SKM-1 treated with dmso at 0.1 percent for 144 hours (cell line): ENCODE data around the gene GRK2.
"Not testable (repeated sequence)": the region's sequence is repeated elsewhere in the genome, so short reads cannot be mapped to it uniquely, and the experiment has no call there.

Experiments
- DNase-seq: peaks from one replicate; lab custom pipeline; 2025; ENCODE audit not compliant: unreplicated experiment; lab: John Stamatoyannopoulos, UW

The GRK2 gene

GRCh38 chr11:67311051-67311555 is 44.8 kb downstream of the GRK2 start:
- DNase-seq = no peak

- no peak for DNase-seq
These were observed 45.3 kb downstream of the GRK2 start for GRCh38 chr11:67311556-67312082.

- peak; percentile 66 for DNase-seq
These were observed 46.1 kb downstream of the GRK2 start for GRCh38 chr11:67312187-67313021.

- DNase-seq = no peak
These were observed 47.0 kb downstream of the GRK2 start for GRCh38 chr11:67313125-67313890.

DNA sequence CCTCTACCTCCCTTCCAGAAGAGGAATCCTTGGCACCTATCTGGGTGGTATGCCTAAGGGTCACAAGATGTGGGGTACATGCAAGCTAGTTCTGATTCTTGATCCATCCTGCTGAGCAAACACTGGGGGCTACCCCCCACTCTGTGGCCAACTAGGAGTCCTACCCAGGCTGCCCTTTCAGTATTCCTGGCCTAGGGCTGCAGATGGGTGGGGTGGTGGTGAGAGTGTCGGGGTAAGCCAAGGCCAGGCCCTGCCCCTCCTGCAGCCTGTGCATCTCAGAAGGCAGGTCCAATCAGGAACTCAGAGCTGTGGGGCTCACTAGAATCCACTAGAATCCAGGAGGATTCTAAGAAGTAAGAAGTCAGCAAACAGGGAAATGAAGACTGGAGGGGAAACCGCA is 47.9 kb downstream of the GRK2 start:
- DNase-seq = no peak

GRCh38 chr11:67315325-67315909 is 49.1 kb downstream of the GRK2 start:
- DNase-seq = no peak

DNA sequence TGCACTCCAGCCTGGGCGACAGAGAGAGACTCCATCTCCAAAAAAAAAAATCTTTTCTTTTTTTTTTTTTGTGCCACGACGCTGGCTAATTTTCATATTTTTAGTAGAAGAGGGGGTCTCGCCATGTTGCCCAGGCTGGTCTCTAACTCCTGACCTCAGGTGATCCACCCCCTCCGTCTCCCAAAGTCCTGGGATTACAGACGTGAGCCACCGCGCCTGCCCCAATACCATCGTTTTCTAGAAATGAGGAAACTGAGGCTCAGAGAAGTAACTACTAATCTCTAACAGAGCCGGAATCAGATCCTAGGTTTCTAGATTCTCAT is 50.6 kb downstream of the GRK2 start:
- no peak for DNase-seq

GRCh38 chr11:67317205-67317887 is 51.1 kb downstream of the GRK2 start:
- DNase-seq = peak; percentile 90

DNA sequence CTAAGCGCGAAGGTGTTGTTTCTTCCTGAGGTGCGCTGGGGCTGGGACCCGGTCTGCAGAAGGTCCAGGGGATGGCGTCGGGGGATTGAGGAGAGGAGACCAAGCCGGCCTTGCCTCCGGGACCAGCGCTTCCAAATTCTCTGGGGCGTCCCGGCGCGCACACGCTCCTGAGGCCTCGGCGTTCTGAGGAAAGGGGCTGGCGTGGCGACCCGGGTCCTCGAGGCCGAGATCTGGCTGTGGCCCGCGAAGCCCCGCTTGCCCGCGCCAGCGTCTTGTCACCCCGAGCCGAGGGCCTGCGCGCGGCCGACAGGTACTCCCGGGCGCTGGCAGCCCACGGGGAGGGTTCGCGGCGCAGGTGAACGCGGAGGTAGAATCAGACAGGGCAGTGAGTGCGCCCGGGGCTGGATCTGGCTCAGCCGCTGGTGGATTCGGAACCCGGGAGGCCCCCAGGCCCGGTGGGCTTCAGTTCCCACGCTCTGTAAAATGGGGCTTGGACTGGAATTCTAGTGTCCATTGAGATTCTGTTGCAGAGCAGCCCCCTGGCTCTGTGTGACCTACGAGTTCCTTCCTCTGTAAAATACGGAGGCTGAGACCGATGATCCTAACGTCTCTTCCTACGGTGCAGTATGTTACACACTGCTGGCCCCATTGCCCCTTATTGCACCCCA is 51.7 kb downstream of the GRK2 start:
- no peak for DNase-seq

DNA sequence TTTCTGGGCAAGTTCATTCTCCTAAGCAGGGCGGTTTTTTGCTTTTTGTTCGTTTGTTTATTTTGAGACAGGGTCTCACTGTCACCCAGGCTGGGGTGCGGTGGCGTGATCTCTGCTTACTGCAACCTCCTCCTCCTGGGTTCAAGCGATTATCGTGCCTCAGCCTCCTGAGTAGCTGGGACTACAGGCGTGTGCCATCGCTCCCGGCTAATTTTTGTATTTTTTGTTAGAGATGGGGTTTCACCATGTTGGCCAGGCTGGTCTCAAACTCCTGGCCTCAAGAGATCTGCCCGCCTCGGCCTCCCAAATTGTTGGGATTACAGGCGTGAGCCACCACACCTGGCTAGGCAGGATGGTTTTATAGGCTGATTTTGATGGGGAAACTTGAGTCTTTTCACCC is 52.6 kb downstream of the GRK2 start:
- DNase-seq = not testable (repeated sequence)

GRCh38 chr11:67320011-67320410 is 53.7 kb downstream of the GRK2 start:
- no peak for DNase-seq

DNA sequence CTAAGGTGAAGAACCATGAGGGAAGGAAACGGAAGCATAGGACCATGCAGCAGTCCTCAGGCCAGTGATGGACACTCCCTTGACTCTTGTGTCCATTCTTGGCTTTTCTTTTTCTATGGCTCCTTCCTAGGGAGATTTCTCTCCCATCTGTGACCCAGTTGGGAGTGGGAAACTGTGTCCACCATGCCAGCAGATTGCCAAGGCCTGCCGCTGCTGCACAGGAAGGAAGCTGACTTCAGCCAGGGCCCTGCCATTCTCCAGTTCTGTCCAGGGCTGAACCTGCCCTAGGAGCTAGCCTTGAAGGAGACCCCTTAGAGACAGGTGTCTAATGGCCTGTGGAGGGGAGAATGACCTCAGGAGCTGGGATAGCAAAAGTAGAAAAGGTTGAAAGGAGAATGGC is 54.4 kb downstream of the GRK2 start:
- DNase-seq = no peak

GRCh38 chr11:67321313-67321871 is 55.1 kb downstream of the GRK2 start:
- DNase-seq = no peak

GRCh38 chr11:67322049-67322448 is 55.8 kb downstream of the GRK2 start:
- no peak for DNase-seq

DNA sequence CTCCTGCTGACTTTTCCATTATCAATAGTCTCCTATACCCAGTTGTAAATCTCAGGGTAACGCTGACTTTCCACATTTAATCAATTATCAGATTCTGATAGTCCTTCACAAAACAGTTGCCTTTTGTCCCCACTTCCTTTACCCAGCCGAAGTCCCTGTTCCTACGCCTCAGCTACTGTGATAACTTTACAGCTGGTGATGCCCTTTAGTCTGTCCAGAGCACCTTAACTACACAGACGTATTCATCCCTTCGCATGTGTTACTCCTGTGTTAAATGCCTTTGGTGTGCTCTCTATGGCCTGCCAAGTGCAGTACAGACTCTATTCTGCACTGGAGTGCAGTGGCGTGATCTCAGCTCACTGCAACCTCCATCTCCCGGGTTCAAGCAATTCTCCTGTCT is 57.3 kb downstream of the GRK2 start:
- DNase-seq = no peak

DNA sequence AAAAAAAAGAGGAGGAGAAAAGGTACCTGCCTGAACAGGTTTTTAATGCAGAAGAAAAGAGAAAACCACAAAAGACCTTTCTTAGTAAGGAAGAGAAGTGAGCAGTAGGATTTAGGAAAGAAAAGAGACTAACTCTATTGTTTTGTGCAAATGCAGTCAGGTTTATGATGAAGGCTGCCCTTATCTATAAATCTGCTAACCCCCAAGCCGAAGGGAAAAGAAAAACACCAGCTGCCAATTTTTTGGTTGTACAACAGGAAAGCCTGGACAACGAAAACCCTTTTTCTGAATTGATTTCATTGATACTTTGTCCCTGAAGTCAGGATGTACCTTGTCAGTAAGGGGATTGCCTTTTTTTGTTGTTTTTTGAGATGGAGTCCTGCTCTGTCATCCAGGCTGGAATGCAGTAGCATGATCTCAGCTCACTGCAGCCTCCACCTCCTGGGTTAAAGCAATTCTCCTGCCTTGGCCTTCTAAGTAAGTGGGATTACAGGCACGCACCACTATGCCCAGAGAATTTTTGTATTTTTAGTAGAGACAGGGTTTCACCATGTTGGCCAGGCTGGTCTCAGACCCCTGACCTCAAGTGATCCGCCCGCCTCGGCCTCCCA is 65.9 kb downstream of the GRK2 start:
- DNase-seq = no peak
